Measurements from ENCODE around the gene BECN2.

The BECN2 gene

DNA sequence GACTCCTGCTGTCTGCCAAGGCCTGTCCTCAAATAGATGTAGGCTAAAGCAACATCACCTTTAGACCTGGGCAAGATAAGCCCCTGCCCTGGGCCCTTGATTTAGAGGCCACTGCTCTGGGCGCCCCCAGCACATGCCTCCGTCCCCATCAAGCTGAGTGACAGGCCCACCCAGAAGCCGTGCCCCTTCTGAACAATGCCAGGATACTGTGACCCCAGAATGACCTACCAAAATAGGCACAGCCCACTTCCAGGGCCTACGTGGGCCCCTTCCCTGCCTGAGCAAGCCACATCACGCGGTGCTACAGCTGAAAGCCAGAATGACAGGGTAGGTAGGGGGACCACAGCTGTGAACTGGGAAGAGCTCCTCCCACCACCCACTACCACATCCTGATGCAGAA, 24.7 kb upstream of the BECN2 start:
- no peak overlapping the region for H3K27ac ChIP-seq
- TF ChIP-seq, protein P1, sequence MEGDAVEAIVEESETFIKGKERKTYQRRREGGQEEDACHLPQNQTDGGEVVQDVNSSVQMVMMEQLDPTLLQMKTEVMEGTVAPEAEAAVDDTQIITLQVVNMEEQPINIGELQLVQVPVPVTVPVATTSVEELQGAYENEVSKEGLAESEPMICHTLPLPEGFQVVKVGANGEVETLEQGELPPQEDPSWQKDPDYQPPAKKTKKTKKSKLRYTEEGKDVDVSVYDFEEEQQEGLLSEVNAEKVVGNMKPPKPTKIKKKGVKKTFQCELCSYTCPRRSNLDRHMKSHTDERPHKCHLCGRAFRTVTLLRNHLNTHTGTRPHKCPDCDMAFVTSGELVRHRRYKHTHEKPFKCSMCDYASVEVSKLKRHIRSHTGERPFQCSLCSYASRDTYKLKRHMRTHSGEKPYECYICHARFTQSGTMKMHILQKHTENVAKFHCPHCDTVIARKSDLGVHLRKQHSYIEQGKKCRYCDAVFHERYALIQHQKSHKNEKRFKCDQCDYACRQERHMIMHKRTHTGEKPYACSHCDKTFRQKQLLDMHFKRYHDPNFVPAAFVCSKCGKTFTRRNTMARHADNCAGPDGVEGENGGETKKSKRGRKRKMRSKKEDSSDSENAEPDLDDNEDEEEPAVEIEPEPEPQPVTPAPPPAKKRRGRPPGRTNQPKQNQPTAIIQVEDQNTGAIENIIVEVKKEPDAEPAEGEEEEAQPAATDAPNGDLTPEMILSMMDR (conservative IDR thresholded peaks at IDR 0.05): no peak

DNA sequence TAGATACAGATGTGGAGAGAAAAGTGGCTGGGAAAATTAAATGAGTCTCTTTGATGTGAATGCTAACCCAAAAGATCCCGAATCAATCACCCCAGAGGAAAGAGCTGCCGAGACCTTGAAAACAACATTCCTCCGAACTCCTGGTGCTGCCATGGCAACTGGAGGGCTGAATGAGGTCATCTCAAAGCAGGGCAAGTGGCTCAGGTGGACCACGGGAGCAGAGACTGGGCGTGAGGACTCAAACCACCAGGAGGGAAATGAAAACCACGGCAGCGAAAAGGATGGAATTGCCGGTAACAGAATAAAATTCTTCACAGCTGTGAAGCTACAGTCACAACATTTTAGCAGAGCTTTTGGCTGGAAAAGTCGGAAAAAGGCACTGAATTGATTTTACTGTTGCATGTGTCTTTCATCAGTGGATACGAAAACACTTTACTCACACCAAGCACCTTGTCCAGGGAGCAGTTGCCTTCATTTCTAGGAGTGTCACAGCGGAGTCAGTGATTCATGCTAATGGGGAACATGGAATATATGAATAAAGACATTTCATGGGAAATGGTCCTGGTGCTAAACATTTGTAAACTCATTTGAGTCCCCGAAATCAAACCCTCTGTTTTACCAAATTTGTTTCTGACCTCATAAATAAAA, 23.2 kb upstream of the BECN2 start:
- TF ChIP-seq, protein P1 (conservative IDR thresholded peaks at IDR 0.05): no peak
- H3K27ac ChIP-seq: no peak overlapping the region

DNA sequence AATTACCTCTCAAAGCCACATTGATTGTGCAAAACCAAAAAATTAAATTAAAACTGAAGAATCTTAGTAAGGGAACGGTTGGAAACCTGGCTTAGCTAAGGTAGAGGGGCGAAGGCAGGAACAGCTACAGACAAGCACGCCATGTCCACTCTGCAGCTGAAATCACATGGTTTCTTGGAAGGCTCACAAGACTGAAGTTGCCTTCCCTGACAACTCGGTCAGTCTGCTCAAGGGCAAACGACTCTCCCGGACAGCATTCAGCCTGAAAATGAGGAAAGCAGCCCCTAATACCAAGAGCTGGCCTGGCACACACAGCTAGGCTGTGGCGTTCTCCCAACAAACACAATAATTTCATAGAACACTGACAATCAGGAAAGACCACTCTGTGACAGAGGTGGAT, 22.7 kb upstream of the BECN2 start:
- TF ChIP-seq, protein P1 (conservative IDR thresholded peaks at IDR 0.05): no peak
- no peak overlapping the region for H3K27ac ChIP-seq

DNA sequence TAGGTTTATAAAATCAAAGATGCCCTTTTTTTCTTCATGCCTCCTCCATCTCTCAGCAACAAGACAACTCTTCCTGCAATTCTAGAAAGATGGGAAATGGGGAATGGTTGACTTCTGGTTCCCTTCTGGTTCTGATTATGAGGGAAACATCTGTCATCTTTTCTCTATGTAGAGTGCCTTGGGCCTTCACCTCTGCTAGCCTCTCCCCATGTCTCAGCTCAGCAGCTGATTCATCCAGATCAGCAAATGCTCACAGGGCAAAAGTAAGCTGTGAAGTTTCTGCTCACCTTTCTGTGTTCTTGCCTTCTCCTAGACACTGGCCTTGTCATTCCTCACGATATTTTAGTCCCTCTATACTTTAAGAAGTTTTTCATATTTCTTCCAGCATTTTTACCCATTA, 17.8 kb upstream of the BECN2 start:
- TF ChIP-seq, protein P1 (conservative IDR thresholded peaks at IDR 0.05): no peak
- H3K27ac ChIP-seq: no peak overlapping the region

DNA sequence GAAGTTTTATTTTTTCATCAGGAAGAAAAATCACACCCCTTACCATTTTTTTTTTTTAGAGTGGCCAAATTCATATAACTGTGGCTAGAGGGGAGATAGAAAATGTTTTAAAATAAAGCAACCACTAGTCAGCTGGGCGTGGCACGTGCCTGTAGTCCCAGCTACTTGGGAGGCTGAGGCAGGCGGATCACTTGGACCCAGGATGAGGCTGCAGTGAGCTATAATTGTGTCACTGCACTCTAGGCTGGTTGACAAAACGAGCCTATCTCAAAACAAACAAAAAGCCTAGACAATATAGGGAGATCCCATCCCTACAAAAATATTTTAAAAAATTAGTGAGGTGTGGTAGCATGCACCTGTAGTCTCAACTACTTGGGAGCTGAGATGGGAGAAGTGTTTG, 14.8 kb upstream of the BECN2 start:
- no peak overlapping the region for H3K27ac ChIP-seq
- TF ChIP-seq, protein P1 (conservative IDR thresholded peaks at IDR 0.05): no peak

DNA sequence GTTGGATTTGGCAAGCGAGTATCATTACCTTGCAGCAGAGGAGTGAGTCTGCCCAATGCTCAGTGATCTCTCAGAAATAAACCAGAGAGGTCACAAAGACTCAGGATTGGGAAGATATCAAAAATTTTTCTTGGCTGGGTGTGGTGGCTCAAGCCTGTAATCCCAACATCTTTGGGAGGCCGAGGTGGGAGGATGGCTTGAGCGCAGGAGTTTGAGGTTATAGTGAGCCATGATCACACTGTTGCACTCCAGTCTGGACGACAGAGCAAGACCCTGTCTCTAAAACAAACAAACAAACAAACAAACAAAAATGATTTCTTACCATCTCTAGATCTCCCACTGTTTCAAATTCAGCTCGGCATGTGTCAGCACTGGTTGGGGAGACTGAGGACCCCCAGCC, 13.3 kb upstream of the BECN2 start:
- H3K27ac ChIP-seq: peak overlapping the region; percentile 62
- TF ChIP-seq, protein P1 (conservative IDR thresholded peaks at IDR 0.05): no peak

DNA sequence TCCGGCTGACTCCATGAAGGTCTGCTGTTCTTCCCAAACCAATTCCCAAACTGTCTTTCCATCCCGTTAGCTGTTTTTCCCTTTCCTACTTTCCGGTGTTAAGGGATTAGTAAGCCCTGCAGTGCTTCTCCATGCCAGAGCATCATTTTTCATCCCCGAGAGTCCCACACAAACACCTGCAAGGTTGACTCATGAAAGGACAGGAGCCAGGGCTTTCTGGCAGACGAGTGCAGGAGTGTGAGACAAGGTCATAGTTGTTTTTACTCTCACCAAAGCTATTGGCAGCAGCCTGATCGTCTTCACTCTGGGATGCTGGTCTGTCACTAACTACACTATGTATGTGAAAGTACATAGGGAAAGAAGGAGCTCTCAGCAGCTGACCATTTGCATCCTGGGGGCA, 10.2 kb upstream of the BECN2 start:
- no peak overlapping the region for H3K27ac ChIP-seq
- TF ChIP-seq, protein P1 (conservative IDR thresholded peaks at IDR 0.05): no peak

Measured in VCaP (cell line).